K562 (cell line): ENCODE measurements around the gene TJAP1. TPM values are rescaled to one million over a fixed set of nuclear protein-coding genes. Genes with fewer than 3 reads are reported as not detected.

ENCODE experiments used
- ATAC-seq: fragments of 200-7000 bp; cut with Tn5 transposase; 3 replicates; pipeline ENCODE4 v1.9.1; 2020; ENCODE audit warnings: moderate library complexity
- BruUV-seq: library from RNA; stranded (reverse); fragments of 400-500 nt; replicated peaks from 2 replicates; lab custom pipeline; 2021; lab: Mats Ljungman, UMichigan
- CTCF ChIA-PET: fragments of 300-600 bp; formaldehyde crosslinking; extraction: SDS; loops from one replicate; lab custom pipeline; 2021; ENCODE audit warnings: low intra/inter-chr PET ratio; lab: Yijun Ruan, JAX
- POLR2A ChIA-PET: fragments of 300-600, 350-650 bp; sonication (Branson Sonifier 250); formaldehyde crosslinking; extraction: SDS; loops from one replicate; lab custom pipeline; 2021; ENCODE audit warnings: antibody characterized with exemption, inconsistent platforms; lab: Yijun Ruan, JAX
- DNase-seq, 4 experiments: peaks; one replicate each; pipeline versions ENCODE4 v3.0.0 to v3.0.0-alpha.2; 2011 to 2018; ENCODE audit warnings: low spot score in 3 of 4, mixed read lengths in 3 of 4; ENCODE audit errors: extremely low read depth in 1 of 4
- FAIRE-seq: peaks from 2 replicates; lab custom pipeline; 2011; peaks lifted over from hg19 to GRCh38; lab: Jason Lieb, UNC
- H2AFZ ChIP-seq: 2 replicates; pipeline ENCODE4 v1.6.0; 2011; ENCODE audit warnings: low read depth, low read length, control low read depth, inconsistent platforms
- H3K27ac ChIP-seq: fragments of 200-600 bp; 3 replicates; pipeline ENCODE4 v1.8.0; 2011; ENCODE audit warnings: low read depth, mild to moderate bottlenecking, control low read depth, inconsistent platforms, low read length, moderate library complexity, mixed read lengths; ENCODE audit errors: extremely low read depth
- H3K27me3 ChIP-seq, 2 experiments: fragments of 300-600 bp in 1 of 2; 2 replicates in 1 of 2; 3 replicates in 1 of 2; pipeline versions ENCODE4 v1.6.0 to v1.8.0; 2011; ENCODE audit warnings: inconsistent platforms in 2 of 2, low read length in 2 of 2, mild to moderate bottlenecking in 1 of 2, mixed read lengths in 1 of 2, moderate library complexity in 1 of 2; ENCODE audit not compliant: control insufficient read depth in 2 of 2, insufficient read depth in 2 of 2
- H3K36me3 ChIP-seq: fragments of 300-600 bp; 3 replicates; pipeline ENCODE4 v1.8.0; 2011; ENCODE audit warnings: mild to moderate bottlenecking, low read length, inconsistent platforms; ENCODE audit not compliant: control insufficient read depth, insufficient read depth
- H3K4me1 ChIP-seq, 2 experiments: fragments of 200-600 bp in 1 of 2; replicated peaks in 1 of 2; 2 replicates in 1 of 2; 3 replicates in 1 of 2; pipeline versions ENCODE4 v1.5.1 to v1.8.0; 2011; ENCODE audit warnings: inconsistent platforms in 2 of 2, low read length in 2 of 2, mild to moderate bottlenecking in 1 of 2, mixed read lengths in 1 of 2, moderate library complexity in 1 of 2; ENCODE audit not compliant: control insufficient read depth in 2 of 2, insufficient read depth in 2 of 2
- H3K4me2 ChIP-seq: 2 replicates; pipeline ENCODE4 v1.6.1; 2011; ENCODE audit warnings: low read length, control low read depth, inconsistent platforms, mixed read lengths; ENCODE audit not compliant: insufficient read depth
- H3K4me3 ChIP-seq: fragments of 200-600 bp; sonication (generic), shearing (Covaris generic); 2 replicates; pipeline ENCODE4 v1.5.1; 2016; ENCODE audit warnings: control low read depth, inconsistent platforms
- H3K79me2 ChIP-seq: fragments of 200-600 bp; 3 replicates; pipeline ENCODE4 v1.8.0; 2011; ENCODE audit warnings: low read length, inconsistent platforms; ENCODE audit not compliant: control insufficient read depth, insufficient read depth
- H3K9ac ChIP-seq, 2 experiments: 2 replicates each; pipeline versions ENCODE4 v1.6.0 to v1.6.1; 2011; ENCODE audit warnings: low read depth in 2 of 2, low read length in 2 of 2, control low read depth in 1 of 2, inconsistent platforms in 1 of 2, mild to moderate bottlenecking in 1 of 2, mixed read lengths in 1 of 2; ENCODE audit not compliant: insufficient read depth in 1 of 2
- H3K9me1 ChIP-seq: one replicate; pipeline ENCODE4 v1.6.0; 2011; ENCODE audit warnings: inconsistent platforms, mild to moderate bottlenecking, low read length, moderate library complexity; ENCODE audit not compliant: control insufficient read depth, insufficient read depth
- H3K9me3 ChIP-seq: replicated peaks from 2 replicates; pipeline ENCODE4 v1.5.1; 2011; ENCODE audit warnings: low read depth, low read length, inconsistent platforms; ENCODE audit not compliant: control insufficient read depth, insufficient read depth
- H4K20me1 ChIP-seq: replicated peaks from 2 replicates; pipeline ENCODE4 v1.6.1; 2011; ENCODE audit warnings: low read length, inconsistent platforms, mixed read lengths; ENCODE audit not compliant: control insufficient read depth, insufficient read depth
- E2F3 ChIP-seq: fragments of 250-450 bp; sonication (Bioruptor Pico); IDR thresholded peaks from 2 replicates; pipeline ENCODE4 v1.4.0; 2020; ENCODE audit warnings: mild to moderate bottlenecking
- ZNF449 ChIP-seq: fragments of 250-450 bp; sonication (Bioruptor Pico); IDR thresholded peaks from 2 replicates; pipeline ENCODE4 v1.8.0; 2022; ENCODE audit warnings: moderate library complexity, mild to moderate bottlenecking, inconsistent platforms
- WGBS: fragments of 100-300 bp; shearing (Covaris generic); methylation state at CpG from one replicate; pipeline ENCODE4 v1.1.6; 2016; ENCODE audit warnings: low coverage, mixed read lengths; ENCODE audit not compliant: insufficient coverage; ENCODE audit errors: missing lambda C conversion rate; 5-methylcytosine and 5-hydroxymethylcytosine counted together
- in situ Hi-C: fragments of 300-500 bp; cut with MboI; formaldehyde crosslinking; loops from 4 replicates; pipeline ENCODE4 v1.15.0; 2018; ENCODE audit warnings: inconsistent platforms, mixed read lengths
- intact Hi-C: fragments of 100-400 bp; cut with micrococcal nuclease; formaldehyde crosslinking; loops from 2 replicates; pipeline ENCODE4 v1.14.2; 2022
- polyA plus RNA-seq, 8 experiments: library from polyadenylated mRNA; depleted of rRNA in 4 of 8; stranded (reverse) in 5 of 8; unstranded in 3 of 8; fragments of >200 nt; fragmentation: Nextera tagmentation in 2 of 8; fragmentation: Illumina TruSeq in 1 of 8; extraction: Ambion mirVana in 2 of 8; extraction: Trizol in 1 of 8; gene quantifications; 2 replicates each; pipeline versions ENCODE4 v1.2.1 to v1.2.3, GENCODE V29; 2011 to 2014; ENCODE audit warnings: inconsistent platforms in 1 of 8, missing spikeins in 1 of 8
- total RNA-seq, 7 experiments: library from RNA; depleted of rRNA in 6 of 7; stranded (reverse); fragments of >200 nt in 6 of 7; fragmentation: Illumina TruSeq in 2 of 7; extraction: Trizol in 2 of 7; gene quantifications; 2 replicates each; pipeline versions ENCODE4 v1.2.1 to v1.2.3, GENCODE V29; 2011 to 2021; ENCODE audit warnings: low replicate concordance in 1 of 7

The TJAP1 gene
- total and polyA plus RNA-seq, 9 of the 15 experiments (the other 6 are each of a cell fraction or from before 2014, with no cell fraction given): 0.06 to 35.8 (median 16.2) TPM

DNA sequence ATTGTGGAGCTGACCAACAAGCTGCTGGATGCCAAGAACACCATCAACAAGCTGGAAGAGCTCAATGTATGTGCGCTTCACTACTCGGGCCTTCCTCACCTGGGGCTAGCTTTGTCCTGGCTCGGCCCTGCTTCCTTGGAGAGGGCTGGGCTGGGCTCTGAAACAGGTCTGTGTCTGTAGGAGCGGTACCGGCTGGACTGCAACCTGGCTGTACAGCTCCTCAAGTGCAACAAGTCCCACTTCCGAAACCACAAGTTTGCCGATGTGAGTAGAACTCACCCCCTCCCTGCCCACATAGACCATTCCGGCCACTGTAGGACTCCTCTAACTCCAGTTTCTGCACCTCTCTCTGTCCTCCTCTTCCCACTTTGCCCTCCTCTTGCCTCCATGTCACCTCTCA is 26.1 kb downstream of the TJAP1 start:
- peaks cover 5 to 22% of the 10 kb centered on the region in 2 experiments; a peak in 4 of 5 replicates for H3K4me1 ChIP-seq
- FAIRE-seq (no peak), DNase-seq (no peak), ATAC-seq (no peak)
- H3K36me3 ChIP-seq: peaks cover 70% of the 10 kb centered on the region; the same call in 2 of the 3 replicates
- in situ Hi-C loops (no loop called here), intact Hi-C loops (no loop called here)
- CTCF ChIA-PET: no interaction called here
- no peaks in the 10 kb centered on the region for H3K79me2 ChIP-seq
- no peak overlapping the region for H3K27ac ChIP-seq
- POLR2A ChIA-PET: interaction anchor here (0.6 to 2.2 kb wide), 7 partner anchors 9 to 334 kb away, joined by 3 to 10 read pairs (median 4); no protein-coding TSS in a partner anchor
- no peak overlapping the region for H3K4me3 ChIP-seq
- peaks cover 8% of the 10 kb centered on the region; the same call in 1 of the 2 replicates for H4K20me1 ChIP-seq
- no peak overlapping the region for H3K4me2 ChIP-seq
- BruUV-seq: TSS peak; percentile 21
- 85% methylated on average over 8 of the region's 8 CpGs for WGBS
- H3K9ac ChIP-seq: 0 out of 4 replicates have a peak overlapping the region, but pooled peaks of 1 of the 2 experiments have one; percentile 6
- H2AFZ ChIP-seq: no peak overlapping the region
- H3K27me3 ChIP-seq: no peaks in the 10 kb centered on the region
- H3K9me3 ChIP-seq: no peaks in the 10 kb centered on the region
- no peaks in the 10 kb centered on the region for H3K9me1 ChIP-seq
- TF ChIP-seq E2F3 (CRISPR knock-in tag): no peak
- no peak for TF ChIP-seq ZNF449 (CRISPR knock-in tag)
